ENCODE results near the gene FASTK.
"Not testable (repeated sequence)": the region's sequence is repeated elsewhere in the genome, so short reads cannot be mapped to it uniquely, and the experiment has no call there.

Gene FASTK

GRCh38 chr7:151028131-151028947 is 52.3 kb downstream of the FASTK start, which contains the start of gene ABCB8:
TSS of gene ABCB8 (plus strand) at chr7:151028450. CDS start at chr7:151028516, 66 bp downstream.
- peak within 1 kb of the TSS; percentile 48; the same call in 1 of the 2 replicates for H2AFZ ChIP-seq (ENCODE audit: low read length)
- H3K27ac ChIP-seq (ENCODE audit: low read depth, low read length, poor library complexity, severe bottlenecking) = peak within 1 kb of the TSS; percentile 5
- no peaks in the 10 kb centered on the region for H3K79me2 ChIP-seq (ENCODE audit: insufficient read depth, low read length)
- H4K20me1 ChIP-seq (ENCODE audit: insufficient read depth, low read length) = no peaks in the 10 kb centered on the region
- H3K9me2 ChIP-seq (ENCODE audit: low read depth, low read length) = no peaks in the 10 kb centered on the region
- no peaks in the 10 kb centered on the region for H3K9me3 ChIP-seq (ENCODE audit: low read length)
- H3K4me2 ChIP-seq (ENCODE audit: low read length) = peak within 1 kb of the TSS; percentile 66
- TF ChIP-seq CTCF (IDR thresholded peaks at IDR 0.05; ENCODE audit: low read length) (peak; percentile 54), EZH2 (IDR thresholded peaks at IDR 0.05; ENCODE audit: borderline replicate concordance, low read length) (no peak)
- peaks cover 24% of the 10 kb centered on the region for H3K4me1 ChIP-seq (ENCODE audit: insufficient read depth, low read length, severe bottlenecking)
- H3K9ac ChIP-seq (ENCODE audit: low read length) = peak within 1 kb of the TSS; percentile 71
- no peaks in the 10 kb centered on the region for H3F3A ChIP-seq (ENCODE audit: insufficient read depth, low read length)
- H3K4me3 ChIP-seq (ENCODE audit: low read depth, low read length, poor library complexity, severe bottlenecking) = peak within 1 kb of the TSS; percentile 73
- no peaks in the 10 kb centered on the region for H3K27me3 ChIP-seq (ENCODE audit: insufficient read depth, low read length)
- no peaks in the 10 kb centered on the region for H3K36me3 ChIP-seq (ENCODE audit: insufficient read depth, low read length)

- H3K9me2 ChIP-seq (ENCODE audit: low read depth, low read length); H3K79me2 ChIP-seq (ENCODE audit: insufficient read depth, low read length); H3K36me3 ChIP-seq (ENCODE audit: insufficient read depth, low read length); H3K9me3 ChIP-seq (ENCODE audit: low read length); H4K20me1 ChIP-seq (ENCODE audit: insufficient read depth, low read length); H3F3A ChIP-seq (ENCODE audit: insufficient read depth, low read length); H3K27me3 ChIP-seq (ENCODE audit: insufficient read depth, low read length); H3K27ac ChIP-seq (ENCODE audit: low read depth, low read length, poor library complexity, severe bottlenecking): not testable (repeated sequence)
- peaks cover 24% of the 10 kb centered on the region for H3K4me1 ChIP-seq (ENCODE audit: insufficient read depth, low read length, severe bottlenecking)
- peak overlapping the region; percentile 66 for H3K4me2 ChIP-seq (ENCODE audit: low read length)
- H3K4me3 ChIP-seq (ENCODE audit: low read depth, low read length, poor library complexity, severe bottlenecking) = peak overlapping the region; percentile 73
- H2AFZ ChIP-seq (ENCODE audit: low read length) = peak overlapping the region; percentile 48; the same call in 1 of the 2 replicates
- H3K9ac ChIP-seq (ENCODE audit: low read length) = peak overlapping the region; percentile 20
Observed at GRCh38 chr7:151027728-151028130, 52.9 kb downstream of the FASTK start.

- H3F3A ChIP-seq (ENCODE audit: insufficient read depth, low read length); H3K36me3 ChIP-seq (ENCODE audit: insufficient read depth, low read length); H3K79me2 ChIP-seq (ENCODE audit: insufficient read depth, low read length); H3K9me2 ChIP-seq (ENCODE audit: low read depth, low read length); H3K9me3 ChIP-seq (ENCODE audit: low read length); H4K20me1 ChIP-seq (ENCODE audit: insufficient read depth, low read length); H2AFZ ChIP-seq (ENCODE audit: low read length); H3K27ac ChIP-seq (ENCODE audit: low read depth, low read length, poor library complexity, severe bottlenecking); H3K27me3 ChIP-seq (ENCODE audit: insufficient read depth, low read length): not testable (repeated sequence)
- Histone ChIP-seq H3K4me3 (ENCODE audit: low read depth, low read length, poor library complexity, severe bottlenecking) (peak overlapping the region; percentile 73), H3K9ac (ENCODE audit: low read length) (peak overlapping the region; percentile 20; the same call in 1 of the 2 replicates), H3K4me1 (ENCODE audit: insufficient read depth, low read length, severe bottlenecking) (peaks cover 24% of the 10 kb centered on the region), H3K4me2 (ENCODE audit: low read length) (peak overlapping the region; percentile 66)
Observed at GRCh38 chr7:151026771-151027727, 53.6 kb downstream of the FASTK start.

Data from OCI-LY1 (cell line).